Transverse colon (tissue), 3 donors: ENCODE measurements around the gene GRIK4.

Source experiments
- CTCF ChIP-seq, 5 experiments: fragments of 200-600 bp in 3 of 5; fragments of 450-650 bp in 2 of 5; sonication (generic) in 3 of 5; IDR thresholded peaks; 1 replicate in 2 of 5; 2 replicates in 3 of 5; pipeline ENCODE4 v1.5.1; 2016 to 2017; ENCODE audit warnings: antibody characterized with exemption in 5 of 5, inconsistent platforms in 3 of 5, mild to moderate bottlenecking in 2 of 5, moderate library complexity in 1 of 5
- EP300 ChIP-seq: sonication (generic); formaldehyde crosslinking; IDR thresholded peaks from one replicate; pipeline ENCODE4 v1.6.1; 2017; ENCODE audit warnings: antibody characterized with exemption, low read depth
- POLR2A ChIP-seq: fragments of 450-650 bp; IDR thresholded peaks from one replicate; pipeline ENCODE4 v1.6.1; 2016; ENCODE audit warnings: antibody characterized with exemption, mild to moderate bottlenecking, moderate library complexity

GRCh38 chr11:120917559-120918239 lies 406.2 kb downstream of the GRIK4 start:
- TF ChIP-seq POLR2A: no peak
- TF ChIP-seq CTCF (IDR thresholded peaks at IDR 0.05): no peak
- TF ChIP-seq EP300: no peak
